Measurements from ENCODE around the gene B4GALT6. TPM values are rescaled to one million over a fixed set of nuclear protein-coding genes. Genes with fewer than 3 reads are reported as not detected.
A peak's percentile ranks its signal among the peaks of the same experiment; 100 is the strongest.

The B4GALT6 gene
- total RNA-seq, 1 experiment from 2014 or later = 0.97 TPM

GRCh38 chr18:31645411-31645810 lies 39.0 kb downstream of the B4GALT6 start:
- Histone ChIP-seq H3K9ac (ENCODE audit: low read length) (no peak overlapping the region), H2AFZ (ENCODE audit: low read length) (no peak overlapping the region), H3K9me3 (ENCODE audit: low read length) (no peaks in the 10 kb centered on the region), H4K20me1 (ENCODE audit: insufficient read depth, low read depth, low read length) (no peaks in the 10 kb centered on the region), H3K4me3 (ENCODE audit: low read length) (no peak overlapping the region), H3K36me3 (ENCODE audit: insufficient read depth, low read length) (no peaks in the 10 kb centered on the region), H3K9me2 (replicated peaks; ENCODE audit: insufficient read depth, low read length) (no peaks in the 10 kb centered on the region), H3K4me1 (ENCODE audit: low read length) (0 out of 2 replicates have a peak, but pooled peaks cover 3% of the 10 kb centered on the region), H3K27me3 (ENCODE audit: low read length) (no peaks in the 10 kb centered on the region), H3K79me2 (ENCODE audit: low read length) (no peaks in the 10 kb centered on the region), H3K27ac (ENCODE audit: low read length) (no peak overlapping the region), H3K4me2 (ENCODE audit: low read depth, low read length, poor library complexity, severe bottlenecking) (no peak overlapping the region)
- DNase-seq = no peak

GRCh38 chr18:31643003-31643402 lies 41.4 kb downstream of the B4GALT6 start:
- H3K27ac ChIP-seq (ENCODE audit: low read length) = no peak overlapping the region
- no peaks in the 10 kb centered on the region for H3K9me2 ChIP-seq (replicated peaks; ENCODE audit: insufficient read depth, low read length)
- no peak overlapping the region for H3K4me3 ChIP-seq (ENCODE audit: low read length)
- H2AFZ ChIP-seq (ENCODE audit: low read length) = no peak overlapping the region
- no peaks in the 10 kb centered on the region for H3K36me3 ChIP-seq (ENCODE audit: insufficient read depth, low read length)
- H3K4me2 ChIP-seq (ENCODE audit: low read depth, low read length, poor library complexity, severe bottlenecking) = no peak overlapping the region
- no peaks in the 10 kb centered on the region for H3K9me3 ChIP-seq (ENCODE audit: low read length)
- no peak overlapping the region for H3K9ac ChIP-seq (ENCODE audit: low read length)
- H3K4me1 ChIP-seq (ENCODE audit: low read length) = 0 out of 2 replicates have a peak, but pooled peaks cover 3% of the 10 kb centered on the region
- no peaks in the 10 kb centered on the region for H4K20me1 ChIP-seq (ENCODE audit: insufficient read depth, low read depth, low read length)
- H3K27me3 ChIP-seq (ENCODE audit: low read length) = no peaks in the 10 kb centered on the region
- no peak for DNase-seq
- H3K79me2 ChIP-seq (ENCODE audit: low read length) = no peaks in the 10 kb centered on the region

GRCh38 chr18:31637445-31637844 lies 46.9 kb downstream of the B4GALT6 start:
- Histone ChIP-seq H3K36me3 (ENCODE audit: insufficient read depth, low read length) (no peaks in the 10 kb centered on the region), H3K4me2 (ENCODE audit: low read depth, low read length, poor library complexity, severe bottlenecking) (no peak overlapping the region), H3K4me3 (ENCODE audit: low read length) (no peak overlapping the region), H3K79me2 (ENCODE audit: low read length) (no peaks in the 10 kb centered on the region), H3K27me3 (ENCODE audit: low read length) (no peaks in the 10 kb centered on the region), H3K9ac (ENCODE audit: low read length) (no peak overlapping the region), H3K4me1 (ENCODE audit: low read length) (peaks cover 7% of the 10 kb centered on the region), H3K27ac (ENCODE audit: low read length) (no peak overlapping the region), H2AFZ (ENCODE audit: low read length) (no peak overlapping the region), H4K20me1 (ENCODE audit: insufficient read depth, low read depth, low read length) (no peaks in the 10 kb centered on the region), H3K9me3 (ENCODE audit: low read length) (no peaks in the 10 kb centered on the region), H3K9me2 (replicated peaks; ENCODE audit: insufficient read depth, low read length) (no peaks in the 10 kb centered on the region)
- DNase-seq = no peak

- H3K36me3 ChIP-seq (ENCODE audit: insufficient read depth, low read length) = no peaks in the 10 kb centered on the region
- H3K9ac ChIP-seq (ENCODE audit: low read length) = no peak overlapping the region
- H3K4me1 ChIP-seq (ENCODE audit: low read length) = peaks cover 7% of the 10 kb centered on the region
- no peak overlapping the region for H3K27ac ChIP-seq (ENCODE audit: low read length)
- no peak overlapping the region for H3K4me2 ChIP-seq (ENCODE audit: low read depth, low read length, poor library complexity, severe bottlenecking)
- no peaks in the 10 kb centered on the region for H4K20me1 ChIP-seq (ENCODE audit: insufficient read depth, low read depth, low read length)
- H3K79me2 ChIP-seq (ENCODE audit: low read length) = no peaks in the 10 kb centered on the region
- no peak overlapping the region for H2AFZ ChIP-seq (ENCODE audit: low read length)
- H3K9me2 ChIP-seq (replicated peaks; ENCODE audit: insufficient read depth, low read length) = no peaks in the 10 kb centered on the region
- no peak overlapping the region for H3K4me3 ChIP-seq (ENCODE audit: low read length)
- no peaks in the 10 kb centered on the region for H3K27me3 ChIP-seq (ENCODE audit: low read length)
- no peaks in the 10 kb centered on the region for H3K9me3 ChIP-seq (ENCODE audit: low read length)
- DNase-seq = no peak
These were observed 48.0 kb downstream of the B4GALT6 start for GRCh38 chr18:31636387-31636786.

- no peak overlapping the region for H3K9ac ChIP-seq (ENCODE audit: low read length)
- no peaks in the 10 kb centered on the region for H3K27me3 ChIP-seq (ENCODE audit: low read length)
- H4K20me1 ChIP-seq (ENCODE audit: insufficient read depth, low read depth, low read length) = no peaks in the 10 kb centered on the region
- no peaks in the 10 kb centered on the region for H3K9me2 ChIP-seq (replicated peaks; ENCODE audit: insufficient read depth, low read length)
- H2AFZ ChIP-seq (ENCODE audit: low read length) = peak overlapping the region; percentile 20; the same call in 1 of the 2 replicates
- no peaks in the 10 kb centered on the region for H3K36me3 ChIP-seq (ENCODE audit: insufficient read depth, low read length)
- no peak overlapping the region for H3K4me3 ChIP-seq (ENCODE audit: low read length)
- no peaks in the 10 kb centered on the region for H3K9me3 ChIP-seq (ENCODE audit: low read length)
- H3K4me1 ChIP-seq (ENCODE audit: low read length) = peaks cover 20% of the 10 kb centered on the region
- H3K27ac ChIP-seq (ENCODE audit: low read length) = no peak overlapping the region
- H3K79me2 ChIP-seq (ENCODE audit: low read length) = no peaks in the 10 kb centered on the region
- DNase-seq = no peak
- no peak overlapping the region for H3K4me2 ChIP-seq (ENCODE audit: low read depth, low read length, poor library complexity, severe bottlenecking)
These were observed 50.1 kb downstream of the B4GALT6 start for GRCh38 chr18:31634331-31634713.

- H3K27ac ChIP-seq (ENCODE audit: low read length) = no peak overlapping the region
- no peak overlapping the region for H2AFZ ChIP-seq (ENCODE audit: low read length)
- no peaks in the 10 kb centered on the region for H4K20me1 ChIP-seq (ENCODE audit: insufficient read depth, low read depth, low read length)
- H3K9me3 ChIP-seq (ENCODE audit: low read length) = no peaks in the 10 kb centered on the region
- DNase-seq = no peak
- H3K9ac ChIP-seq (ENCODE audit: low read length) = no peak overlapping the region
- H3K9me2 ChIP-seq (replicated peaks; ENCODE audit: insufficient read depth, low read length) = no peaks in the 10 kb centered on the region
- no peaks in the 10 kb centered on the region for H3K27me3 ChIP-seq (ENCODE audit: low read length)
- no peaks in the 10 kb centered on the region for H3K36me3 ChIP-seq (ENCODE audit: insufficient read depth, low read length)
- H3K4me1 ChIP-seq (ENCODE audit: low read length) = peaks cover 20% of the 10 kb centered on the region
- H3K4me3 ChIP-seq (ENCODE audit: low read length) = no peak overlapping the region
- no peak overlapping the region for H3K4me2 ChIP-seq (ENCODE audit: low read depth, low read length, poor library complexity, severe bottlenecking)
- no peaks in the 10 kb centered on the region for H3K79me2 ChIP-seq (ENCODE audit: low read length)
These were observed 50.7 kb downstream of the B4GALT6 start for GRCh38 chr18:31633392-31634330.

- H3K27me3 ChIP-seq (ENCODE audit: low read length) = no peaks in the 10 kb centered on the region
- no peak overlapping the region for H3K4me2 ChIP-seq (ENCODE audit: low read depth, low read length, poor library complexity, severe bottlenecking)
- H3K79me2 ChIP-seq (ENCODE audit: low read length) = no peaks in the 10 kb centered on the region
- H3K4me3 ChIP-seq (ENCODE audit: low read length) = no peak overlapping the region
- no peaks in the 10 kb centered on the region for H3K9me2 ChIP-seq (replicated peaks; ENCODE audit: insufficient read depth, low read length)
- H4K20me1 ChIP-seq (ENCODE audit: insufficient read depth, low read depth, low read length) = no peaks in the 10 kb centered on the region
- H2AFZ ChIP-seq (ENCODE audit: low read length) = no peak overlapping the region
- H3K9ac ChIP-seq (ENCODE audit: low read length) = no peak overlapping the region
- DNase-seq = no peak
- H3K4me1 ChIP-seq (ENCODE audit: low read length) = peaks cover 20% of the 10 kb centered on the region
- no peaks in the 10 kb centered on the region for H3K36me3 ChIP-seq (ENCODE audit: insufficient read depth, low read length)
- H3K9me3 ChIP-seq (ENCODE audit: low read length) = no peaks in the 10 kb centered on the region
- H3K27ac ChIP-seq (ENCODE audit: low read length) = no peak overlapping the region
These were observed 52.0 kb downstream of the B4GALT6 start for GRCh38 chr18:31632356-31632755.

GRCh38 chr18:31631526-31631925 lies 52.9 kb downstream of the B4GALT6 start:
- Histone ChIP-seq H3K4me2 (ENCODE audit: low read depth, low read length, poor library complexity, severe bottlenecking) (no peak overlapping the region), H3K79me2 (ENCODE audit: low read length) (no peaks in the 10 kb centered on the region), H3K27ac (ENCODE audit: low read length) (no peak overlapping the region), H3K27me3 (ENCODE audit: low read length) (no peaks in the 10 kb centered on the region), H3K9me3 (ENCODE audit: low read length) (no peaks in the 10 kb centered on the region), H4K20me1 (ENCODE audit: insufficient read depth, low read depth, low read length) (no peaks in the 10 kb centered on the region), H3K4me1 (ENCODE audit: low read length) (peaks cover 20% of the 10 kb centered on the region), H3K9ac (ENCODE audit: low read length) (no peak overlapping the region), H3K36me3 (ENCODE audit: insufficient read depth, low read length) (no peaks in the 10 kb centered on the region), H3K9me2 (replicated peaks; ENCODE audit: insufficient read depth, low read length) (no peaks in the 10 kb centered on the region), H3K4me3 (ENCODE audit: low read length) (no peak overlapping the region), H2AFZ (ENCODE audit: low read length) (no peak overlapping the region)
- DNase-seq = no peak
